T-helper 9 cell (primary cell): ENCODE data around the gene KLLN.
"Not testable (repeated sequence)": the region's sequence is repeated elsewhere in the genome, so short reads cannot be mapped to it uniquely, and the experiment has no call there.

ENCODE experiments used
- DNase-seq: peaks from one replicate; pipeline ENCODE4 v3.0.0-alpha.2; 2020

KLLN gene

DNA sequence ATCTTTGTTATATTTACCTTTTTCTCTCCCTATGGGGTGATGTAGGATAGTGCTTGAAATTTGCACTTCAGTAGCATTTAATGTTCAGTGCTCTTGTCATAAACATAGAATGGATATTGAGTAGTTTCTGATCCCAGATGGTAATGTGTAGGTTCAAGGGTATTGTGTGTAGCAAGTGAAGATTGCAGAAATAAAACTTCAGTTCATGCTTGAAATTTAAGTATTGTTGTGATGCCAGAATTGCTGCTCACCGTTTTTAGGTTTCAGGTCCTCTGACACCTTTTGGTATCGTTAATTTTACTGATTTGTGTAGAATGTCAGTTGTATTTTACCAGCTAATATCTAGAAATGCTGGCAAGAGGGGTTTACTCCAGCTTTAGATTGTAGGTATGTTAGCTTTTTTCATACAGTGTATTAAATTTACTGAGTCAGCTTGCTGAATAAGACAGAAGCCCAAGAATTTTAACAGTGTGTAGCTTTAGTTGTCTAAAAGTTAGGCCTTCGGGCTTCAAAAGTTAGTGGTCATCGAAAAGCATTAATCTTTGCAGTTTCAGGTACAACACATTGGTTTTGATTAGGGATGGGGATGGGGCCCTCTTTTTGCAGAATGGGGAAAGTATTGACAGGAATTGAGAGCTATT is 2.0 kb upstream of the KLLN start:
- no peak for DNase-seq

DNA sequence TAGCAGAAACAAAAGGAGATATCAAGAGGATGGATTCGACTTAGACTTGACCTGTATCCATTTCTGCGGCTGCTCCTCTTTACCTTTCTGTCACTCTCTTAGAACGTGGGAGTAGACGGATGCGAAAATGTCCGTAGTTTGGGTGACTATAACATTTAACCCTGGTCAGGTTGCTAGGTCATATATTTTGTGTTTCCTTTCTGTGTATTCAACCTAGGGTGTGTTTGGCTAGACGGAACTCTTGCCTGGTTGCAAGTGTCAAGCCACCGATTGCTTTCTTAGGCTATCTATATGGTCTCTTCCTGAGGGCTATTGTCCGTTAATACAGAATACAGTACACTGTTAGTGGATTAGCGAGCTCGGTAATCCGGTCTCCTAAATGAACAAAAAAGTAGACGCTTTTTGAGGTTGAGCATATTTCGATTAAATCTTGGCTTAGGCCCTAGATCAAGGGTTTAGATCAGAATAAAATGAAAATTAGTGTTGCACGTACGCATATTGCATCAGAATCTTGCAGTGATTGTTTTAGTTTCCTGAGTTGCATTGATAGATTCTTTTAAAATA is 1.2 kb upstream of the KLLN start:
- no peak for DNase-seq

DNA sequence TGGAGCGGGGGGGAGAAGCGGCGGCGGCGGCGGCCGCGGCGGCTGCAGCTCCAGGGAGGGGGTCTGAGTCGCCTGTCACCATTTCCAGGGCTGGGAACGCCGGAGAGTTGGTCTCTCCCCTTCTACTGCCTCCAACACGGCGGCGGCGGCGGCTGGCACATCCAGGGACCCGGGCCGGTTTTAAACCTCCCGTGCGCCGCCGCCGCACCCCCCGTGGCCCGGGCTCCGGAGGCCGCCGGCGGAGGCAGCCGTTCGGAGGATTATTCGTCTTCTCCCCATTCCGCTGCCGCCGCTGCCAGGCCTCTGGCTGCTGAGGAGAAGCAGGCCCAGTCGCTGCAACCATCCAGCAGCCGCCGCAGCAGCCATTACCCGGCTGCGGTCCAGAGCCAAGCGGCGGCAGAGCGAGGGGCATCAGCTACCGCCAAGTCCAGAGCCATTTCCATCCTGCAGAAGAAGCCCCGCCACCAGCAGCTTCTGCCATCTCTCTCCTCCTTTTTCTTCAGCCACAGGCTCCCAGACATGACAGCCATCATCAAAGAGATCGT is 690 bp upstream of the KLLN start:
- DNase-seq: peak; percentile 19

DNA sequence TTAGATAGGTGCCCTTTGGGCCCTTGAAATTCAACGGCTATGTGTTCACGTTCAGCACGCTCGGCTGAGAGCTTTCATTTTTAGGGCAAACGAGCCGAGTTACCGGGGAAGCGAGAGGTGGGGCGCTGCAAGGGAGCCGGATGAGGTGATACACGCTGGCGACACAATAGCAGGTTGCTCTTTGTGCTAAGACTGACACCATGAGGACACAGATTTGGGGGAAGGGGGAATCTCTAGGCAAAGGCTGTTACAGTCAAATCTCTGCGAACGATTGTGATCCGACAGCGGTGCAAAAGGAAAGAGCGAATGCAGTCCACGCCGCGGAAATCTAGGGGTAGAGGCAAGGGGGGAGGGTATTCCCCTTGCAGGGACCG is 667 bp downstream of the KLLN start:
- no peak for DNase-seq

DNA sequence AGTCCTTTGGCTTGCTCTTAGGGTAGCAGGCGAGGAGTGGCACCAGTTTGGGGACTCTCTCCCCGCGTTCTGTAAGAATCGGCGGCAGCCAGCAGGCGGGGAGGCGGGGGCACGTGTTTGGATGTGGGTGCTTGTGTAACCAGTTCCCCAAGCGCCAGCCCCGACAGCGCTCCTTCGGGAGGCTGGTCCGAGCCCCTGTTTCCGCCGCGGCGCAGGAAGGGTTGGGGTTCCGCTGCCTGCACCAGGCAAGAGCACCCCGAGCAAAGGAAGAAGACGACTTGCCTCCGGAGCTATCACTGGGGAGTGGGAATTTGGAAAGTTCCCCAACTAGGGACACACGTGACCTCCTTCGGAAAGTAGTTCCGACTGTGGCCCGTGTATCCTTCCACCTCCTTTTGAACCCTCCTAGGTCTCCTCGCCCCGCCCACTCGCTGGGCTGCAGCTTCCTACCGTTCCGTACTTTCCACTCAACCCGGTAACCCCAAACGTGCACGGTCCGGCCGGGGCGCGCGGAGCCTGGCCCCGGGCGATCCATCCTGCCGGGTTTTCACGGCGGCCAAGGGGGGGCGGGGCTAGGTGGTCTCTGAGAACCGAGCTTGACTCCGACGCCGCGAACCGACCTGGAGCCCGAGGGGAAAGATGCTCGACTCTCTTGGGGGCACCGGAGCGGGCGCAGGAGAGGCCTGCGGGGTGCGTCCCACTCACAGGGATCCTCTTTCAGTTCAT is 1.2 kb downstream of the KLLN start:
- DNase-seq: peak; percentile 91

DNA sequence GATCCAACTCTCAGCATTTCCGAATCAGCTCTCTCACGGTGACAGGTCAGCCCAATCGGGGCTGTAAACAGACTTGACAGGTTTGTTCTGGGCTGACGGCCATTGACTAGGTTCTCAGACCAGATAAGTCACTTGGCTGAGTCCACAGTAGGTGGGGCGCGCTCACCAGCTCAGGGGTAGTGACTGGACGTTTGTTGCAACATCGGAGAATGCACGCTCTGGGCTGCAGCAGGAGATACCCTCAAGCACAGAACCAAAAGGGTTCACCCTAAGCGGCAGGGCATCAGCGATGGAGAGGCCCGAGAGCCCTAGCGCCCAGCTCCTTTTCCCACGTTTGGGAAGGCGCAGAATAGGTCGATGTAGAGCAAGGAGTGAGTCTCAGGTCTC is 1.8 kb downstream of the KLLN start:
- no peak for DNase-seq

DNA sequence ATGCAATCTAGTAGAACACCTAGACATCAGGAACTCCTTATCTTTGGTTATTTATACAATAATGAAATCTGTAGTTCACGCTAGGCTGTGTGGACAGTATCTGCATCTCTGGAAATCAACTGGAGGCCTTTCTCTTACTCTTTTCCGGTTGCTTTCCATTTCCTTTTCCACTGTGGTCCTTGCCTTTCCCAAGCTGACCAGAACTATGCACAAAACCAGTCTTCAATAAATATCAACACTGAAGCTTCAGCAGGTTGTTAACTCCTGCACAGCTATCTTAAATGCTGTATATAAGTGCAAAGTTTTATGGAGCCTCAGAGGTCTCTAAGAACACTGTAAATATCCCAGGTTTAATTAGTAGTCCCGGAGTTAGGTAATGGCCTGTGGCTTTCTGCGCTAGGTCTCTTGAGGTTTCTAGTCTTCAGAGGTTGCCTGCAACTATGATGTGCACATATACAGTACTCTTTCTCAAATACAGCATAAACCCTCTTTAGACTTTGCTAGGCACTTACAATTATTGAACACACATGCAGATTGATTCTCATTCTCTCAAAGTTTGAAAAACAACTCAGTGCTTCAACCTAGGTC is 2.4 kb downstream of the KLLN start:
- no peak for DNase-seq

DNA sequence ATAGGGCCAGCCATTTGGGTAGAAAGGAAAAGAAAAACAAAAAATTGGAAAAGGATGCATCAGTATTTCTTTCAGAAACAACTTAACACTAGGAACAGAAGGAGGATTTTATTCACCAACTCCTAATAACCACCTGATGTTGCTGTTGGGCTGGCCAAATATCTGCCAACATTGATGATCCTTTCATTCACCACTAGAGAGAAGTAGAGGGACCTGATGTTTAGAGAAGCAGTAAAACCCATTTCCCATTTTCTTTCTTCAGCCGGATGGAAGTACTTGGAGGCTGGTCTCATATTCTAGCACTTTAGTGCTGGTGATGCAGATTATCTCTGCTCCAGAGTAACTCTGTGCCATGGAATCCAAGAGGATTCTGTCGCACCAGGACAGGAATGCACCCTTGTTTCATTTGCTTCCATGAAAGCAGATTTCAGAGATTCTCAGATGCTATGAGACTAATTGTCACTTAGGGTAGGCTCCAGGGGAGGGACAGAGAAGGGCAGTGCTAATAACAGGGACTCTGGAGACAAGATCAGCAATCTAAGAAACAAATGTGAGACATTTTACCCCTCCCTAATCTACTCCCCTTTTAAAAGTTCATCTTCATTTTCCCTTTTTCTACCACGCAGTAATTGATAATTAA is 3.1 kb downstream of the KLLN start:
- no peak for DNase-seq

DNA sequence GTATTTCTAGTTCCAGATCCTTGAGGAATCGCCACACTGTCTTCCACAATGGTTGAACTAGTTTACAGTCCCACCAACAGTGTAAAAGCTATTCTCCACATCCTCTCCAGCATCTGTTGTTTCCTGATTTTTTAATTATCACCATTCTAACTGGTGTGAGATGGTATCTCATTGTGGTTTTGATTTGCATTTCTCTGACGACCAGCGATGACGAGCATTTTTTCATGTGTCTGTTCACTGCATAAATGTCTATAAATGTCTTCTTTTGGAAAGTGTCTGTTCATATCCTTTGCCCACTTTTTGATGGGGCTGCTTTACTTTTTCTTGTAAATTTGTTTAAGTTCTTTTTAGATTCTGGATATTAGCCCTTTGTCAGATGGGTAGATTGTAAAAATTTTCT is 7.7 kb downstream of the KLLN start:
- not testable (repeated sequence) for DNase-seq

DNA sequence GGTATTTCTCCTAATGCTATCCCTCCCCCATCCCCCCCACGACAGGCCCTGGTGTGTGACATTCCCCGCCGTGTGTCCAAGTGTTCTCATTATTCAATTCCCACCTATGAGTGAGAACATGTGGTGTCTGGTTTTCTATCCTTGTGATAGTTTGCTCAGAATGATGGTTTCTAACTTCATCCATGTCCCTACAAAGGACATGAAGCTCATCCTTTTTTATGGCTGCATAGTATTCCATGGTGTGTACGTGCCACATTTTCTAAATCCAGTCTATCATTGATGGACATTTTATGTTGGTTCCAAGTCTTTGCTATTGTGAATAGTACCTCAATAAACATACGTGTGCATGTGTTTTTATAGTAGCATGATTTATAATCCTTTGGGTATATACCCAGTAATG is 8.1 kb downstream of the KLLN start:
- DNase-seq: not testable (repeated sequence)

DNA sequence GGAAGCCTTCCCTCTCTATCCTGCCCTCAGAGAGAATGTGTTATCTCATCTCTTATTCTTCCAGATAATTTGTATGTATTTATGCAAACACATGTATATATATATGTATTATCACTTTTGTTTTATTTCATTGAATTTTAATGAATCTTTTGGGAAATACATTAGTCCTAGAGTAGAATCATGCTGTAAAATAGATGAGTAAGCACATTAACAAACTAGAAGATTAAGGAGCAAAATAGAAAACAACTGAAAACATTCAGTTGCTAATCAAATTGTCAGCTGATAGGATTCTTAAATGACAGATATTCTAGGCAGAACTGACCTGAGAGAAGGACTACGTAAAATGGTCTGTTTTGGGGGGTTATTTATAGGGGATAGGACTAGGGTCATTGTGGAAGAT is 11.2 kb downstream of the KLLN start:
- no peak for DNase-seq

DNA sequence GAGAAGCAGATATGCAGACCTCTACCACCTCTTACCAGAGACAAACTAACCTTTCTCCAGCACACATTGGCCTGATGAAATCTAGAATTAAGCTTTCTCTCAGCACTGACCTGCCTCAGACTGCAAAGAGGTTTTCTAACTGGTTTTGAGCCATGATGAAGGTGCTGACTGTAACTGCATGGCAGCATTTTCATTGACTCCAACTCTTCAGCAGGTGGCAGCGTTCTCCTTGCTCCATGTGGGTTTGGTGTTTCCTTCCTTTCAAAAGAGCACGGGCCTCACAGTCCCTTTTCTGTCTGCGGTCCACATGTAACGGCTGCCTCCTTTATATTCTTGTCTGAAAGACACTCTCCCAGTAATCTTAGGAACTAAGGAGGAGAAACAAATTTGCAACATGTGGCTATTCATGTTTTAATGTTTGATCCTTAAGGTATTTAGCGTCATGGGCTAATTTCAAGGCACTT is 12.6 kb downstream of the KLLN start:
- DNase-seq: peak; percentile 21

DNA sequence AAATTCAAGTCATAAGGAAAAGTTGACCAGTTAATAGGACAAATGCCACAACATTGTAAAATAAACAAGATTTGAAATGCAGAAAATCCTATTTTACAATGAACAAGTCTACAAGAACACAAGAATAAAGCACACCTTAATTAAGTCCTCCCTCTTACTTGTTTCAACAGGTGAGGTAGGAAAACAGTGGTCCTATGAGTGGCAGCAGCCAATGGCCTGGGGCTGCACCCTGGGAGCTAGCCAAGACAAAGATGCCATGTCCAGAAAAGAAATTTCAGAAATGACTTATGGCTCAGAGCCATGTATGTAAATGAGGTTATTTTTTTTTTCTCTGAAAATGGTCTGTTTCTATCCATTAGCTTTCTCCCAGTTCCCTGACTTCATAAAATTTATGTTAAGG is 14.3 kb downstream of the KLLN start:
- DNase-seq: no peak

DNA sequence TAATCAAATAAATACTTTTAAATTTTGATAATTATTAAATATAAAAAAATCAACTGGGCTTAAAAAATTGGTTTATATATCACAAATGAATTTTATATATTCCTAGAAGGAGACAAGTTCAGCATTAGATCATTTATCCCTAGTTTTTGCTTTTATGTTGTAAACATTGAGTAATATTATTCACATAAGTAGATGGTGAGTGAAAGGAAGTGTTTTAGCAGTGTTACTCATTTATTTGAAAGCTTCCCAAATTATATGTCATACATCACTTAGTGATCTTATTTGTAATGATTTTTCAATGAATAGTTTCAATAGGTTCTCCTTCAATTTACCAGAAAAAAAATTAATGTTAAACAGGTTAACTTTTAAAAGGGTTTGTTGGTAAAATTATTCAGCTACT is 15.8 kb downstream of the KLLN start:
- no peak for DNase-seq

DNA sequence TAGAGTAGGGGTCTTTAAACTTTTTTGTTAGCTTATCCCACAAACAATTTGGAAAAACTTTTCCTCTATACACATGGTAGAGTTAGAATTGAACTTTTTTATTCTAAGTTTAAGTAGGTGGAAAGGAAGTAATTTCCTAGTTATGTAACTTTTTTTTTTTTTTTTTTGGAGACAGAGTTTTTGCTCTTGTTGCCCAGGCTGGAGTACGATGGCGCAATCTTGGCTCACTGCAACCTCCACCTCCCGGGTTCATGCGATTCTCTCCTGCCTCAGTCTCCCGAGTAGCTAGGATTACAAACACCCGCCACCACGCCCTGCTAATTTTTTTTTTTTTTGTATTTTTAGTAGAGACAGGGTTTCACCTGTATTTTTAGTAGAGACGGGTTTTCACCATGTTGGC is 16.6 kb downstream of the KLLN start:
- not testable (repeated sequence) for DNase-seq

DNA sequence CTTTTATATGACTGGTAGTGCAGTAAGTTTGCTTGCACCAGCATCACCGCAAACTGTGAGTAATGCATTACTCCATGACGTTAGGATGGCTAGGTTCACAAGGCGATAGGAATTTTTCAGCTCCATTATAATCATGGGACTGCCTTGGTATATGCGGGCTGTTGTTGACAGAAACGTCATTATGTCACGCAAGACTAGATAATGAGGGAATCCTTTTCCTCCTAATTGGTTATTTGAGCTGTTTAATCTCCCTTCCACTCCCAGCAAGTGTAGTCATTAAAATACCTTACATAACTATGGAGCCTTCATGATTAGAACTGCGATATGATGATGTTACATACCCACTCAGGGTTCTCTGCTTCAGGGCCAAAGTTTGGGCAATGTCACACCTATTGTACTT is 17.3 kb downstream of the KLLN start:
- DNase-seq: no peak

DNA sequence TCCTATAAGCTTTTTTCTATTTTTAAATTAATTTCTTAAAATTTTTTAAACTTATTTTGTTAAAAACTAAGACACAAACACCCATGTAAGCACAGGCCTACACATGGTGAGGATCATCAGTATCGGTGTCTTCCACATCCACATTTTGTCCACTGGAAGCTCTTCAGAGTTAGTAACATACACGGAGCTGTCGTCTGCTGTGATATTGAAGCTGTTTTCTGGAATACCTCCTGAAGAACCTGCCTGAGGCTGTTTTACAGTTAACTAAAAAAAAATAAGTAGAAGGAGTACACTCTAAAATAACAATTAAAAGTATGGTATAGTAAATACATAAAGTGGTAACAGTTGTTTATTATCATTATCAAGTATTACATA is 17.7 kb downstream of the KLLN start:
- DNase-seq: no peak

DNA sequence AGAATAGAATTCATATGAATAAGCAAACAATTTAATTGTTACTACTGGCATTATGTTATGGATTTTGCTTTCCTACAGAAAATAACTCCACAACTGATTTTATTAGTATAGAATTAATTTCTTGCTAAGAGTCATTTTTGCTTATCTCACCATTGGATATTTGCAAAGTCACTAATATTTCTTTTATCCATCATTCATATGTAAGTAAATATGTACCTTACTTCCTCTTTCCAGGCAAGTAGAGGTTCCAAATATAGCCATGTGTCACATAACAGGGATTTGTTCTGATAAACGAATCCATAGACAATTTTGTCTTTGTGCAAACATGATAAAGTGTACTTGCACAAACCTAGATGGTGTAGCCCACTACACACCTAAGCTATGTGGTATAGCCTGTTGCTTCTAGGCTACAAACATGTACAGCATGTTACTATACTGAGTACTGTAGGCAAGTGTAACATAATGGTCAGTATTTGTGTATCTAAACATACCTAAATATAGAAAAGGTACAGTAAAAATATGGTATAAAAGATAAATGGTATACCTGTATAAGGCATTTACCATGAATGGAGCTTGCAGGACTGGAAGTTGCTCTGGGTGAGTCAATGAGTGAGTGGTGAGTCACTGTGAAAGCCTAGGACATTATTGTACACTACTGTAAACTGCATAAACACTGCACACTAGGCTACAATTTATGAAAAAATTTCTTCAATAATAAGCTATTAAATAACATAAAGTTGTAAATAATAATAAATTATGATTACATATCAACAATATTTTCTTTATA is 18.3 kb downstream of the KLLN start:
- no peak for DNase-seq

DNA sequence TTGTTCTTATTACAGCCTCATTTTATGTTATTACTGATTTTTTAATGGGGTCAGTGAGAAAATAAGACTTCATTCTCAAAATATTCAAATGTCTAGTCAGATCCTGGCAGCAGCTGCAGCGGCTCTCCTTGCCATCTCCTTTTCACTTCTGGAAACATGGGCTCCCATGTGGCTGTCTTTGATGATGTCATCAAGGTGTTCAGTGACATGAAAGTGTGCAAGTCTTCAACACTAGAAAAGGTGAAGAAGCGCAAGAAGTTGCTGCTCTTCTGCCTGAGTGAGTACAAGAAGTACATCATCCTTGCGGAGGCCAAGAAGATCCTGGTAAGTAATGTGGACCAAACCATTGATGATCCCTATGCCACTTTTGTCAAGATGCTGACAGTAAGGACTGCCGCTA is 19.6 kb downstream of the KLLN start:
- no peak for DNase-seq

DNA sequence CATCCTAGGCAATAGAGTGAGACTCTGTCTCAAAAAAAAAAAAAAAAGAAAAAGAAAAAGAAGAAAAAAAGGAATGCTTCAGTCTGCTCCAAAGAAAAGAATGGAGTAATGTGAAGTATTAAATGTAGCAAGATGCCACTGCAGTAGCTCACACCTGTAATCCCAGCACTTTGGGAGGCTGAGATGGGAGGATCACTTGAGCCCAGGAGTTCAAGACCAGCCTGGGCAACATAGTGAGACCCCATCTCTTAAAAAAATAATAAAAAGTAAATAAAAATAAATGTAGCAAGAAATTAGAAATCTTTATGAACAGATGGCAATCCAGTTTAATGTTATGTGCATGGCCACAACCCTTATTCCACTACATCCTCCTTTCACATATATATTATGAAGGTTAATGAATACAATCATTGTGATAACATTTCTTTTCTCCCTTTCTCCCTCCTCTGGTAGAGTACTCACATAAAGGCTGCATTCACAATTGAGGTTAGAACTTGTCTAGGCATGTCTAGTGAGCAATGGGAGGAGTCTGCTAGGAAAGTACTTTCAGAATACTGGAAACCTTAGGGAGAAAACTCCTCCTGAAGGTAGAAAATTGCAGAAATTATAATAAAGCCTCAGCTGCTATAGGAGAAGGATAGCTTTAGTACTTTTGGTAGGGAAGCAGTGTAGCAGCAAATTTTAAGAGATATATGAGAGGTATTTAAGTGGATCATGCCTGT is 20.4 kb downstream of the KLLN start:
- DNase-seq: no peak

DNA sequence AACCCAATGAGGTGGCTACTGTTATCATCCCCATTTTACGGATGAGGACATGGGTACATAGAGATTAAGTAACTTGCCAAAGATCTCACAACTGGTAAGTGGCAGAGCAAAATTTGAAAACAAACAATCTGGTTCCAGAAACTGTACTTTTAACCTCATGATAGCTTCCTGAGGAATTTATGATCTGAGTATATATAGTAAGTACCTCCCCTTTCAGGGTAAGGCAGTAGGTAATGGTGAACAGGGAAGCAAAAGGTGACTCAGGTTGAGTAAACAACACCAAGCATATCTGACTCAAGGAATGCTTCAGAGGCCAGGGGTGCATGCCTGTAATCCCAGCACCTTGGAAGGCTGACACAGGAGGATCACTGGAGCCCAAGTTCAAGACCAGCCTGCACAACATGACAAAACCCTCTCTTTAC is 21.1 kb downstream of the KLLN start:
- DNase-seq: no peak

DNA sequence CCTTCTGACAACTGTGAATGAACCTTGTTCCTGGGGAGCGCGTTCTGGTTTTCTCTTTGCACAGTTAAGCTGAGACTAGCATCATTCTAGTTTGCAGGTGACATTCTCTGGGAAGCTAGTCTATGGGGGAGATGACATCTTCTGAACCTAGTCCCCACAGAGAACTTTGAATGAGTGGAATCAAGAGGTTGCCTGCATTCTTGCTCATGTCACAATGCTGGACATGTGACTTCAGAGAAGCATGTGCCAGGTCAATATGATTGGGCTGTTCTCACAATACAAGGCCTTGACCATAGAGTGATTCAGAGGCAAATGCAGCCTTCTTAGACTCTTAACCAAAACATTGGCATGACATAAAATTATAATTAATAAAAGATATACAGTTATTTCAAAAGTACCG is 22.1 kb downstream of the KLLN start:
- DNase-seq: no peak
